ENCODE data around the gene PAMR1.

Gene PAMR1

DNA sequence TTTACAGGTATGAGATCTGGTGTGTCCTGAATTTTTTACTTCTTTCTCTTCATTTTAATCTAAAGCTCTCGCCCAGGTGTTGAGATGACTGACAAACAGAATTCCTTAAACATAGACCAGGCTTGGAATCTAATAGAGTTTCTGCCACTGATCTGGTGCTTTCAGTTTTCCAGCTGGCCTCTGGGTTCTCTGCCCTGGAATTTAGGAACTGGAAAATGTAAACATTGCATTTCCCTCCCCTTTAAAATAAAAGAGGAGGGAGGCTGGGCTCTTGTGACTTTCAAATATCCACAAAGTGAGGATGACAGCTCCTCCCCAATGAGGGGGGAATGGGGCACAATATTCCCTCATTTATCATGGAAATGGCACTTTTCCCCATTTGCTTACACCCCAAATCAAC lies 5.0 kb downstream of the PAMR1 start:
- no peak for DNase-seq (ENCODE audit: low read depth)
- TF ChIP-seq, protein P1, sequence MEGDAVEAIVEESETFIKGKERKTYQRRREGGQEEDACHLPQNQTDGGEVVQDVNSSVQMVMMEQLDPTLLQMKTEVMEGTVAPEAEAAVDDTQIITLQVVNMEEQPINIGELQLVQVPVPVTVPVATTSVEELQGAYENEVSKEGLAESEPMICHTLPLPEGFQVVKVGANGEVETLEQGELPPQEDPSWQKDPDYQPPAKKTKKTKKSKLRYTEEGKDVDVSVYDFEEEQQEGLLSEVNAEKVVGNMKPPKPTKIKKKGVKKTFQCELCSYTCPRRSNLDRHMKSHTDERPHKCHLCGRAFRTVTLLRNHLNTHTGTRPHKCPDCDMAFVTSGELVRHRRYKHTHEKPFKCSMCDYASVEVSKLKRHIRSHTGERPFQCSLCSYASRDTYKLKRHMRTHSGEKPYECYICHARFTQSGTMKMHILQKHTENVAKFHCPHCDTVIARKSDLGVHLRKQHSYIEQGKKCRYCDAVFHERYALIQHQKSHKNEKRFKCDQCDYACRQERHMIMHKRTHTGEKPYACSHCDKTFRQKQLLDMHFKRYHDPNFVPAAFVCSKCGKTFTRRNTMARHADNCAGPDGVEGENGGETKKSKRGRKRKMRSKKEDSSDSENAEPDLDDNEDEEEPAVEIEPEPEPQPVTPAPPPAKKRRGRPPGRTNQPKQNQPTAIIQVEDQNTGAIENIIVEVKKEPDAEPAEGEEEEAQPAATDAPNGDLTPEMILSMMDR (IDR thresholded peaks at IDR 0.05; ENCODE audit: low read length, missing control alignments), result no peak

DNA sequence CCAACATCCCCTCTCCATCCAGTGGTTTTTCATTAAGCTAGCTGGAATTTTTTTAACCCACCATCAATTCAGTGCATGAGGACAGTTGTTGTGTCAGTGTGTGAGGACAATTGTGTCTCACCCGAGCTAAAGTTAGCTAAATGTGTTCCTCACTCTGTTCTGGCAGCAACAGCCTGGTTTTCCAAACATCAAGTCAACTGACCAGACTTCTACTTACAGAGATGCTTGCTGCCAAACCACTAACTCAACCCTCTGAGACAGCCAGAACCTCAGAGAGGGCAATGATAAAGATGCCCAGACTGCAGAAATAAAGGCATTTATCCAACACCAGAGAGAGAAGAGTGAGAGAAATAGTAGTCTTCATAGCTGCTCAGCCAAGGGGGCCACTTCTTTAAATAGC lies 6.7 kb downstream of the PAMR1 start:
- no peak overlapping the region for H3K4me3 ChIP-seq (replicated peaks; ENCODE audit: low read depth, low read length)
- no peak for DNase-seq (ENCODE audit: low read depth)

More for the DNA sequence above, 5.0 kb downstream of the PAMR1 start:
- no peak overlapping the region for H3K4me3 ChIP-seq (replicated peaks; ENCODE audit: low read depth, low read length)

DNA sequence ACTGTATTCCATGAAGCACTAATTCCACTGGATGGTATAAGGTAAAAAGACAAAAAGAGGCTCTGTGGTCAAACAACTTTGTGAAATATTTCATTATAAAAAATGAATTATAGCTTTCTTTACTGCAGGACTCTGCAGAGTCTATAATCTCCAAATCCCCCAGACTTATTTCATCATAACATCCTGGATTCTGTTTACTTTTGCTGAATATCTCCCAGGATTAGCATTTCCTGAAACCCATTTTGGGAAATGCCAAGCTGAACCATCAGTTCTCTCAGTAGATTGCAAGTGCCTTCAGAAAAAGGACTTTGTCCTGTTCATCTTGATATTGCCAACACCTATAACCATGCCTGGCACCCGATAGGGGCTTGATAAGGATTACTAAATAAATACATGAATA lies 7.9 kb downstream of the PAMR1 start:
- no peak overlapping the region for H3K4me3 ChIP-seq (replicated peaks; ENCODE audit: low read depth, low read length)
- DNase-seq (ENCODE audit: low read depth), result no peak
- TF ChIP-seq, protein P1 (IDR thresholded peaks at IDR 0.05; ENCODE audit: low read length, missing control alignments), result no peak

More for the DNA sequence above, 6.7 kb downstream of the PAMR1 start:
- TF ChIP-seq, protein P1 (IDR thresholded peaks at IDR 0.05; ENCODE audit: low read length, missing control alignments), result no peak

DNA sequence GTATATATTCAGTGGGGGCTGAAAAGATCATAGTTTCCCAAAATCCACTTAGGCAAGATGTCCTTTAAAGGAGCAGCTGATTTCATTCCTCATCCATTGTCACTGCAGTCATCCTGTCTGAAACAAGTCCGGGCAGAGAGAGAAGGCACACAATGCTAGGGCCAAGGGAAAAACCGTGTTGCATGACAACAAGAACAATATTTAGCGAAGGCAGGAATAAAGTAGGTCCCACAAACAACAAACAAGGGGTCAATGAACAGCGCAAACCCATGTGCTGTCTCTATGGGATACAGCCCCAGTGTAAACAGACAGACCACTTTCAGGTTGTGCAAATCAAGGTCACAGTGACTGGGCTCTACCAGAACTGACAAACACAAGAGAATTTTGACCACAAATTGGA lies 9.0 kb downstream of the PAMR1 start:
- TF ChIP-seq, protein P1 (IDR thresholded peaks at IDR 0.05; ENCODE audit: low read length, missing control alignments), result no peak
- H3K4me3 ChIP-seq (replicated peaks; ENCODE audit: low read depth, low read length), result no peak overlapping the region
- no peak for DNase-seq (ENCODE audit: low read depth)

DNA sequence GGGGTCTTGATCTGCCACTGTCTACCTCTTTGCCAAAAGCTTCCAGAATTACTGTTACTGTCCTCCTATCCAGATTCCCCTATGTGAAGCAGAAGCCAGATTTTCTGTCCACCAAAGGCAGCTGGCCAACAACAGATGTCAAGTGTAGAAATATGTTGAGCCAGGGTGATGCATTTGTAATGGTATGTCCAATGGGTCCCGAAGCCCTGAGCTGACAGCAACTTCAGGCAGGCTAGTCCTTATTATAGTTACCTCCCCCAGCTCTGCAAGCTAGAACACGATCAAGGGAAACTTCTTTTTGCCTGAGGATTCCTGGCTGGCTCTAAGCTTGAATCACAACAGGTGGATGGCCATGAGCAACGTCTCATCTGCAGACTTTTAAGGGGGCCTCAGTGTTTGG lies 10.2 kb downstream of the PAMR1 start:
- H3K4me3 ChIP-seq (replicated peaks; ENCODE audit: low read depth, low read length), result no peak overlapping the region
- TF ChIP-seq, protein P1 (IDR thresholded peaks at IDR 0.05; ENCODE audit: low read length, missing control alignments), result no peak
- peak; percentile 78 for DNase-seq (ENCODE audit: low read depth)

DNA sequence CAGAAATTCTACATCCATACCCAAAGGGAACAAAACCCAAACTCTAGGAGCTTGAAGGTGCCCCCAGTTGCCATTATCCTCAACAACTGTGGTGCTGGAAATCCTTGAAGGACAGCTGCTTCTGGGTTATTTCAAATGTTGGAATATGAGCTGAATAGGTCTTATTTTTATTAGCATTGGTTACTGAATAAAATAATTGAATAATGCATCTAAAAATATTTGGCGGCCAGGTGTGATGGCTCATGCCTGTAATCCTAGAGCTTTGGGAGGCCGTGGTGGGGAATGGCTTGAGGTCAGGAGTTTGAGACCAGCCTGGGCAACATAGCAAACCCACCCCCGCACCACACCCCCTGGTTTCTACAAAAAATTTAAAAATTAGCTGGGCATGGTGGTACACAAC lies 10.9 kb downstream of the PAMR1 start:
- H3K4me3 ChIP-seq (replicated peaks; ENCODE audit: low read depth, low read length), result no peak overlapping the region
- no peak for DNase-seq (ENCODE audit: low read depth)
- TF ChIP-seq, protein P1 (IDR thresholded peaks at IDR 0.05; ENCODE audit: low read length, missing control alignments), result no peak

DNA sequence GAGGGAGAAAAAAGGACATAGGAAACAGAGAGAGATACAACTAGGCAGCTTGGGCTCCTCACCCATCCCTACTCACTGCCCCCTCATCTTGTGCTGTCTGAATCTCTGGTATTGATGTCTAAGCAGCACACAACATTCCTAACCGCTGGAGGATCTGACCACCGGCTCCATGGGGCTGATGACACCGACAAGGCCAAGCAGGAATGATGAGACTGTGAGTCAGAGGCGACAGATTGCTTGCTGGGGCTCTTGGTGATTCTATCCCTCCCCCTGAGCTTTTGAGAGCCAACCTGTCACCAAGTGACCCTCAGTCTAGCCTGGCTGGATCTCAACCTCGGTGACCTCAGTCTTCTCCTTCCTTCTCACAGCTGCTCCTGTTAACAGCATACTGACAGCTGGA lies 13.8 kb downstream of the PAMR1 start:
- TF ChIP-seq, protein P1 (IDR thresholded peaks at IDR 0.05; ENCODE audit: low read length, missing control alignments), result no peak
- peak; percentile 44 for DNase-seq (ENCODE audit: low read depth)
- no peak overlapping the region for H3K4me3 ChIP-seq (replicated peaks; ENCODE audit: low read depth, low read length)

All from fibroblast of pulmonary artery (primary cell).